ENCODE measurements around the gene TIGAR. TPM values are rescaled to one million over a fixed set of nuclear protein-coding genes. Genes with fewer than 3 reads are reported as not detected.
A peak's percentile ranks its signal among the peaks of the same experiment; 100 is the strongest.

The TIGAR gene
- total and polyA plus RNA-seq, 2 of the 8 experiments (the other 6 are each of a cell fraction or from before 2014, with no cell fraction given) = 3.8 to 26.4 TPM

GRCh38 chr12:4276524-4277204 is 44.3 kb upstream of the TIGAR start:
- H2BK5ac ChIP-seq (ENCODE audit: low read depth, low read length) = peak overlapping the region; percentile 40; the same call in 1 of the 2 replicates
- peak overlapping the region; percentile 55; the same call in 1 of the 2 replicates for H2BK12ac ChIP-seq (ENCODE audit: low read depth, low read length)
- peak overlapping the region; percentile 90 to 97 (median 96); a peak in 4 of 8 replicates for H3K4me3 ChIP-seq (ENCODE audit: extremely low read depth in 1 of 4, insufficient read depth in 2 of 4, low read depth in 3 of 4, low read length in 4 of 4)
- H2BK15ac ChIP-seq (ENCODE audit: low read length) = no peak overlapping the region
- no peak overlapping the region for H4K91ac ChIP-seq (replicated peaks; ENCODE audit: insufficient read length, low read length)
- peaks cover 11% of the 10 kb centered on the region; the same call in 1 of the 2 replicates for H3K79me1 ChIP-seq (ENCODE audit: low read depth, low read length)
- peaks cover 0 to 10% (median 7%) of the 10 kb centered on the region in 4 experiments; a peak in 5 of 7 replicates for H3K27me3 ChIP-seq (replicated peaks in 1 of 4; ENCODE audit: control insufficient read depth in 3 of 4, extremely low read depth in 1 of 4, insufficient read depth in 3 of 4, low read length in 3 of 4)
- H3K36me3 ChIP-seq (ENCODE audit: control insufficient read depth in 2 of 4, insufficient read depth in 4 of 4, low read length in 3 of 4) = peaks cover 33 to 56% (median 47%) of the 10 kb centered on the region in 4 experiments
- H2AK5ac ChIP-seq (ENCODE audit: low read depth, low read length) = no peak overlapping the region
- 16% methylated on average over 9 of the region's 10 CpGs; no CpG with 5 or more reads in 1 of the 2 experiments for WGBS, 2 experiments (ENCODE audit: extremely low coverage in 1 of 2, insufficient coverage in 1 of 2, insufficient read length in 1 of 2, insufficient replicate concordance in 2 of 2, low coverage in 1 of 2, low lambda C conversion rate in 2 of 2, missing lambda C conversion rate in 1 of 2)
- ChIA-PET POLR2A (ENCODE audit: partially characterized antibody) (interaction anchor here (0.6 to 29.3 kb wide), 34 partner anchors 9 to 391 kb away, joined by 3 to 531 read pairs (median 4); no protein-coding TSS in a partner anchor), CTCF (ENCODE audit: partially characterized antibody) (interaction anchor here (0.5 to 6.7 kb wide), 78 partner anchors 9 to 962 kb away, joined by 3 to 52 read pairs (median 4); no protein-coding TSS in a partner anchor)
- H2BK120ac ChIP-seq (replicated peaks; ENCODE audit: low read depth, low read length) = no peak overlapping the region
- H3K23me2 ChIP-seq (ENCODE audit: low read depth, low read length) = peaks cover 18% of the 10 kb centered on the region; the same call in 1 of the 2 replicates
- H3K4ac ChIP-seq (replicated peaks; ENCODE audit: insufficient read length, low read depth, low read length) = no peak overlapping the region
- no peak overlapping the region for H3K9ac ChIP-seq (replicated peaks in 1 of 4; ENCODE audit: extremely low read depth in 1 of 4, low read depth in 3 of 4, low read length in 3 of 4)
- no peak overlapping the region for H3K56ac ChIP-seq (replicated peaks; ENCODE audit: insufficient read length, low read depth, low read length)
- peaks cover 16 to 33% of the 10 kb centered on the region in 2 experiments for H4K20me1 ChIP-seq (replicated peaks in 1 of 2; ENCODE audit: control insufficient read depth in 1 of 2, insufficient read depth in 2 of 2, low read length in 2 of 2)
- no peak overlapping the region for H3K27ac ChIP-seq (ENCODE audit: low read depth, low read length)
- H2BK20ac ChIP-seq (ENCODE audit: low read length) = no peak overlapping the region
- no peak overlapping the region for H4K5ac ChIP-seq (ENCODE audit: insufficient read length, low read depth, low read length)
- 0 out of 2 replicates have a peak overlapping the region, but pooled peaks have one; percentile 79 for H3K18ac ChIP-seq (ENCODE audit: extremely low read depth, low read length)
- H3K79me2 ChIP-seq (ENCODE audit: control insufficient read depth in 1 of 2, insufficient read depth in 2 of 2, low read length in 2 of 2) = peaks cover 7 to 78% of the 10 kb centered on the region in 2 experiments; a peak in 3 of 4 replicates
- peak; percentile 87 for FAIRE-seq
- no peak overlapping the region for H4K8ac ChIP-seq (ENCODE audit: extremely low read depth, insufficient read depth, low read length)
- DNase-seq (ENCODE audit: low read depth in 1 of 2, low spot score in 2 of 2) = peak; percentile 84 to 90
- H3K23ac ChIP-seq (ENCODE audit: insufficient read length) = no peak overlapping the region
- no peak overlapping the region for H3K14ac ChIP-seq (ENCODE audit: insufficient read length)
- peak overlapping the region; percentile 93 to 99 for H3K4me2 ChIP-seq (ENCODE audit: insufficient read depth in 1 of 2, low read depth in 2 of 2, low read length in 2 of 2)
- H3K4me1 ChIP-seq (replicated peaks in 1 of 4; ENCODE audit: control insufficient read depth in 3 of 4, insufficient read depth in 4 of 4, low read length in 3 of 4) = peaks cover 9 to 30% (median 13%) of the 10 kb centered on the region in 4 experiments
- H2AFZ ChIP-seq (ENCODE audit: low read length) = no peak overlapping the region
- no peaks in the 10 kb centered on the region for H3K9me3 ChIP-seq (ENCODE audit: insufficient read depth in 2 of 2, low read depth in 1 of 2, low read length in 1 of 2)
- TF ChIP-seq POLR2A (IDR thresholded peaks at IDR 0.05; ENCODE audit: control extremely low read depth in 1 of 2, low read depth in 2 of 2, low read length in 2 of 2) (peak in 1 of 2 experiments; percentile 58; a peak in 1 of 3 replicates), KDM5A (IDR thresholded peaks at IDR 0.05; ENCODE audit: low read length) (no peak), CREB1 (IDR thresholded peaks at IDR 0.05) (peak; percentile 41; the same call in 1 of the 2 replicates), RAD21 (IDR thresholded peaks at IDR 0.05 in 1 of 2, conservative IDR thresholded peaks at IDR 0.05 in 1 of 2; ENCODE audit: low read depth in 2 of 2, low read length in 2 of 2) (peak; percentile 97 to 99), BCL11A (IDR thresholded peaks at IDR 0.05; ENCODE audit: low read depth in 2 of 2, low read length in 2 of 2) (no peak), SIX5 (IDR thresholded peaks at IDR 0.05; ENCODE audit: low read depth, low read length) (no peak), SAP30 (IDR thresholded peaks at IDR 0.05; ENCODE audit: insufficient read depth, insufficient replicate concordance, low read length) (no peak), POU5F1 (IDR thresholded peaks at IDR 0.05; ENCODE audit: low read depth, low read length) (0 out of 2 replicates have a peak, but pooled peaks have one; percentile 21), ZNF274 (IDR thresholded peaks at IDR 0.05; ENCODE audit: borderline replicate concordance, extremely low read depth, low read length) (no peak), TBP (IDR thresholded peaks at IDR 0.05; ENCODE audit: low read depth, low read length) (0 out of 2 replicates have a peak, but pooled peaks have one; percentile 8), BACH1 (IDR thresholded peaks at IDR 0.05; ENCODE audit: low read length) (no peak), TAF7 (optimal IDR thresholded peaks at IDR 0.05; ENCODE audit: borderline replicate concordance, low read depth, low read length) (peak; percentile 47)
